Measurements from ENCODE around the gene GPR107. TPM values are rescaled to one million over a fixed set of nuclear protein-coding genes. Genes with fewer than 3 reads are reported as not detected.

Gene GPR107
- total RNA-seq, 4 donors from 2014 or later = 19.3 to 36.1 (median 28.9) TPM

DNA sequence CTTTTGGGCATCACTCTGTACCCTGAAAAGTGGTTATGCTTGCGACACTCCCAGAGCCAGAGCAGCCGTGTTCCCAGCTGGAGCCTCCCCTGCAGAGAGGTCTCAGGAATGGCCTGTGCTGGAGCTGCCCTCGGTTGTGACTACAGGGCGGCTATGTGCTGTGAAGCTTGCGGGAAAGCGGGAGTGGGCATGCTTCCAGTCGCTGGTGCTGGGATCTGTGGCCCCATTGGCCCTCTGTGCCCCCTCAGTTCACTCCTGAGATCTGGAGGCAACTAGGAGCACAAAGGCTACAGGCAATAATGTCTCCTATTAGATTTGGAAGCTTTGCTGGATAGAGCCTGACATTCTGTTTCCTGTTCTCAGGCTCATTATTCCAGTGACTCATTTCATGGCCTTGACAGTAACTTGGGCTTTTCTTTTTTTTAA lies 56.9 kb downstream of the GPR107 start:
- DNase-seq (ENCODE audit: low spot score in 2 of 2) = no peak
- no peak overlapping the region for H3K27ac ChIP-seq
- peaks cover 0 to 3% (median 0%) of the 10 kb centered on the region in 4 donors for H3K4me1 ChIP-seq
- peaks cover 0 to 63% (median 4%) of the 10 kb centered on the region in 3 donors for H3K36me3 ChIP-seq
- H3K9me3 ChIP-seq = no peaks in the 10 kb centered on the region
- TF ChIP-seq EP300 (IDR thresholded peaks at IDR 0.05) (no peak), POLR2A (IDR thresholded peaks at IDR 0.05) (no peak)
- TF ChIP-seq, protein P1, sequence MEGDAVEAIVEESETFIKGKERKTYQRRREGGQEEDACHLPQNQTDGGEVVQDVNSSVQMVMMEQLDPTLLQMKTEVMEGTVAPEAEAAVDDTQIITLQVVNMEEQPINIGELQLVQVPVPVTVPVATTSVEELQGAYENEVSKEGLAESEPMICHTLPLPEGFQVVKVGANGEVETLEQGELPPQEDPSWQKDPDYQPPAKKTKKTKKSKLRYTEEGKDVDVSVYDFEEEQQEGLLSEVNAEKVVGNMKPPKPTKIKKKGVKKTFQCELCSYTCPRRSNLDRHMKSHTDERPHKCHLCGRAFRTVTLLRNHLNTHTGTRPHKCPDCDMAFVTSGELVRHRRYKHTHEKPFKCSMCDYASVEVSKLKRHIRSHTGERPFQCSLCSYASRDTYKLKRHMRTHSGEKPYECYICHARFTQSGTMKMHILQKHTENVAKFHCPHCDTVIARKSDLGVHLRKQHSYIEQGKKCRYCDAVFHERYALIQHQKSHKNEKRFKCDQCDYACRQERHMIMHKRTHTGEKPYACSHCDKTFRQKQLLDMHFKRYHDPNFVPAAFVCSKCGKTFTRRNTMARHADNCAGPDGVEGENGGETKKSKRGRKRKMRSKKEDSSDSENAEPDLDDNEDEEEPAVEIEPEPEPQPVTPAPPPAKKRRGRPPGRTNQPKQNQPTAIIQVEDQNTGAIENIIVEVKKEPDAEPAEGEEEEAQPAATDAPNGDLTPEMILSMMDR (IDR thresholded peaks at IDR 0.05) = no peak
- H3K4me3 ChIP-seq = no peak overlapping the region
- WGBS, 2 donors = 55 to 60% methylated on average over 7 of the region's 7 CpGs
- H3K27me3 ChIP-seq = no peaks in the 10 kb centered on the region

DNA sequence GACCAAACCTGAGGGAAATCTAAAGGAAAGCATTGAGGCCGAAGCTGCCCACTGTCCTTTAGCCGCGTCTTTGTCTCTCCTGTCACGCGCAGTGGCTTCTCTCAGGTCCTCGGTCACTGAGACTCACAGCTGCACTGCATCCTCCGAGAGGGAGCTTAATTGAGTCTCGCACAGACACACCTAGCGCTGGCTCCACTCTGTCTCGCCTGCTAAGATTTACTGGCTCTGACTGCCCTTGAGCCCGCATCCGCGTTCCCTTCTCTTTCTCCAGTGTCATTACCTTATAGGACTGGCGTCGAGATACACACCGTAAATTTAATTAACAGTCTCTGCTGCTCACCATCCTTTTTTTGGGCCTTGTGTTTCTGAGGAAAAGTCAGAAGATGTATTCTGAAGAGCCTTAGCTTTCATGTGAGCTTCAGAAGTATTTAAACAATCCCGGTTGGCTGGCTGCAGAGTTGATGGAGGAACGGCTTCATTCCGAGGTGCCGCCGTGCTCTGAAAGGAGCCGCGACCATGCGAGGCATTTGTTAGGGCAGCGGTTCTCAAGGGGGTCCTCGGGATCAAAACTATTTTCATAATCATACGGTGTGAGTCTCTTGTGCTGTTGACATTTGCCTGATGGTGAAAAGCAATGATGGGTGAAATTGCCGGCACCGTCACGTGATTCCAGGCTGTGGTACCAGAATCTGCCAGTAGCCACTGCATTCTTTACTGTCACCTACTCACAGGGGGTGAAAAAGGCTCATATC lies 58.3 kb downstream of the GPR107 start:
- no peak for DNase-seq (ENCODE audit: low spot score in 2 of 2)
- H3K4me1 ChIP-seq = peaks cover 0 to 3% (median 0%) of the 10 kb centered on the region in 4 donors
- TF ChIP-seq POLR2A (IDR thresholded peaks at IDR 0.05) = no peak
- H3K27me3 ChIP-seq = no peaks in the 10 kb centered on the region
- H3K4me3 ChIP-seq = no peak overlapping the region
- 83 to 85% methylated on average over 30 of the region's 30 CpGs for WGBS, 2 donors
- peaks cover 0 to 64% (median 4%) of the 10 kb centered on the region in 3 donors for H3K36me3 ChIP-seq
- H3K27ac ChIP-seq = no peak overlapping the region
- H3K9me3 ChIP-seq = no peaks in the 10 kb centered on the region

DNA sequence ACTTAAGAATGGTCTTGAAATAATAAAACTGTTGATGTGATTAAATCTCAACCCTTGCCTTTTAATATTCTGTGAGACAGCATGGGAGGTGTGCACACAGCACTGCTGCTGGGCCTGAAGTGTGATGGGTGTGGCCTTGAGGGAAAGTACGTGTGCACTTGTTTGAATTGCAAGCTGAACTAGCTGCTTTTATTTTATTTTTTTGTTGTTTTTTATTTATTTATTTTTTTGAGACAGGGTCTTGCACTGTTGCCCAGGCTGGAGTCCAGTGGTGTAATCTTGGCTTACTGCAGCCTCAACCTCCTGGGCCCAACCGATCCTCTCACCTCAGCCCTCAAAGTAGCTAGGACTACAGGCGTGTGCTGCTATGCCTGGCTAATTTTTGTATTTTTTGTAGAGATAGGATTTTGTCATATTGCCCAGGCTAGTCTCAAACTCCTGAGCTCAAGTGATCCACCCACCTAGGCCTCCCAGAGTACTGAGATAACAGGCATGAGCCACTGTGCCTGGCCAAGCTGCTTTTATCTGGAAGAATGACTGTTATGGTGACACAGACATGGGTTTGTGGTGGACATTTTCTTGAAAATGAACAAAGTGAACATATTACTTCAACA lies 58.9 kb downstream of the GPR107 start:
- H3K4me1 ChIP-seq = peaks cover 0 to 2% (median 0%) of the 10 kb centered on the region in 4 donors
- TF ChIP-seq POLR2A (IDR thresholded peaks at IDR 0.05) (no peak), EP300 (IDR thresholded peaks at IDR 0.05) (no peak)
- TF ChIP-seq, protein P1 (IDR thresholded peaks at IDR 0.05) = no peak
- H3K9me3 ChIP-seq = no peaks in the 10 kb centered on the region
- H3K27me3 ChIP-seq = no peaks in the 10 kb centered on the region
- 77 to 80% methylated on average over 3 of the region's 3 CpGs for WGBS, 2 donors
- peaks cover 0 to 57% (median 4%) of the 10 kb centered on the region in 3 donors for H3K36me3 ChIP-seq
- no peak for DNase-seq (ENCODE audit: low spot score in 2 of 2)
- H3K27ac ChIP-seq = no peak overlapping the region
- no peak overlapping the region for H3K4me3 ChIP-seq

DNA sequence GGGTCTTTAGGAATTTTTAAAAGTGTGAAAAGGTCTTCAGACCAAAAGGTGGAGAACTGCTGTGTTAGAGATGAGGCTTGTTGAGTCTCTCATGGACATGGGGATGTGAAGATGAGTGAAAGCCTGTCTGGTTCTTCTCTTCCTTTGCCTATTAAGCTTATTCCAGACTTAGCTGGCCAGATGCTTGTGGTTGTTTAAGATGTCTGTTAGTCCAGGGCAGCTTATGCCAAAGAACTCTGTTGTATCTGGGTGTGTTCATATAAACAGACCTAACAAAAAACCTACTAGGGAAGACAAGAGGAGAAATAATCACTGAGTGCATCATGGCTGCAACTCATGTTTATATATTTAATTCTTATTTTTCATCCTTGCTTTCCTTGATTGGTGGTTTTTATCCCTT lies 61.0 kb downstream of the GPR107 start:
- Histone ChIP-seq H3K27me3 (no peaks in the 10 kb centered on the region), H3K36me3 (peaks cover 0 to 50% (median 0%) of the 10 kb centered on the region in 3 donors), H3K27ac (no peak overlapping the region), H3K4me3 (no peak overlapping the region), H3K4me1 (peaks cover 0 to 16% (median 9%) of the 10 kb centered on the region in 4 donors), H3K9me3 (no peaks in the 10 kb centered on the region)
- TF ChIP-seq POLR2A (IDR thresholded peaks at IDR 0.05) = no peak
- TF ChIP-seq, protein P1 (IDR thresholded peaks at IDR 0.05) = no peak
- no peak for TF ChIP-seq EP300 (IDR thresholded peaks at IDR 0.05)
- no peak for DNase-seq (ENCODE audit: low spot score in 2 of 2)

DNA sequence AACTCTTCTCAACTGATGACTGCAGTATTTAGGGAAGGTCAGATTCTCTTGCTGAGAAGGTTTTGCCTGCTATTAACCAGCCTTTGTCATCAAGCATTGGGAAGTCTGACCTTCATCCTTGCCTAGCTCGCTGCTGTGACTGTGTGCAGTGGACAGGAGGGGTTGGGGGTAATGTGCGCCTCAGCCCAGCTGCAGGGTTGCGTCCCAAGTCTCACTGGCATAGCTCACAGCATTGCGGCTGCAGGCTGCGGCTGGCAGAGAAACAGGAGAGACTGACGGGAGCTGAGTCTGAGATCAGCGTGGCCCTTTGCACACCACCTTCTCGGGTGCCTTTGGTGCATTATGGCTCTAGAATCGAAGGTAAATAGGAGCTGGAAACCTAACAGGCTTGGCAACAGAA lies 62.6 kb downstream of the GPR107 start:
- H3K4me1 ChIP-seq = peaks cover 0 to 16% (median 9%) of the 10 kb centered on the region in 4 donors
- H3K4me3 ChIP-seq = no peak overlapping the region
- H3K9me3 ChIP-seq = no peaks in the 10 kb centered on the region
- H3K36me3 ChIP-seq = peaks cover 0 to 50% (median 0%) of the 10 kb centered on the region in 3 donors
- TF ChIP-seq, protein P1 (IDR thresholded peaks at IDR 0.05) = no peak
- TF ChIP-seq EP300 (IDR thresholded peaks at IDR 0.05) = no peak
- TF ChIP-seq POLR2A (IDR thresholded peaks at IDR 0.05) = no peak
- H3K27ac ChIP-seq = no peak overlapping the region
- no peaks in the 10 kb centered on the region for H3K27me3 ChIP-seq
- WGBS, 2 donors = 92 to 93% methylated on average over 9 of the region's 9 CpGs
- DNase-seq (ENCODE audit: low spot score in 2 of 2) = no peak
